GM18508 (cell line): ENCODE data around the gene LBH.

Experiments
- ATAC-seq: cut with Tn5 transposase; IDR thresholded peaks from one replicate; pipeline ENCODE4 v1.9.1; 2021; ENCODE audit warnings: moderate number of reproducible peaks; ENCODE audit not compliant: insufficient read depth, unreplicated experiment

LBH gene

DNA sequence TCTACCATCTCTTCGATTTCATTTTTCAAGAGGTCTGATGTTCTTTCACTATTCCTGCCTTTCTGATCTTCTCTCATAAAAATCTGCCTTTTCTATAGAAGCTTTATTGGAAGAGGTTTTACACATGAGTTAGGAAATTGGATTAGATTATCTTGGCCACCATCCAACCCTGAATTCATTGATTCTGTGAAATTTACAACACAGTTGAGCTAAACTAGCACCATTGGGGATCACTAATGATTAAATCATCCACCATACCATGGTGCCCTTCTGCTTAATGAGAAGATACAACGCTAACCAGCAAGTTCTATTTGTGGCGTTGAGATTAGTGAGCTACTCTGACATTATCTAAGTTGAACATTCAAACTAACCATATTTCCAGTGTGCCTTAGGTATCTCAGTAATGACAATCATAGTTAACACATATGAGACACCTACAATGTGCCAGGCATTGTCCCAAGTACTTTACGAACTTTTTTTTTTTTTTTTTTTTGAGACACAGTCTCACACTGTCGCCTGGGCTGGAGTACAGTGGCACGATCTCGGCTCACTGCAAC is 17.3 kb upstream of the LBH start:
- ATAC-seq = no peak

GRCh38 chr2:30216157-30216556 is 15.2 kb upstream of the LBH start:
- no peak for ATAC-seq

DNA sequence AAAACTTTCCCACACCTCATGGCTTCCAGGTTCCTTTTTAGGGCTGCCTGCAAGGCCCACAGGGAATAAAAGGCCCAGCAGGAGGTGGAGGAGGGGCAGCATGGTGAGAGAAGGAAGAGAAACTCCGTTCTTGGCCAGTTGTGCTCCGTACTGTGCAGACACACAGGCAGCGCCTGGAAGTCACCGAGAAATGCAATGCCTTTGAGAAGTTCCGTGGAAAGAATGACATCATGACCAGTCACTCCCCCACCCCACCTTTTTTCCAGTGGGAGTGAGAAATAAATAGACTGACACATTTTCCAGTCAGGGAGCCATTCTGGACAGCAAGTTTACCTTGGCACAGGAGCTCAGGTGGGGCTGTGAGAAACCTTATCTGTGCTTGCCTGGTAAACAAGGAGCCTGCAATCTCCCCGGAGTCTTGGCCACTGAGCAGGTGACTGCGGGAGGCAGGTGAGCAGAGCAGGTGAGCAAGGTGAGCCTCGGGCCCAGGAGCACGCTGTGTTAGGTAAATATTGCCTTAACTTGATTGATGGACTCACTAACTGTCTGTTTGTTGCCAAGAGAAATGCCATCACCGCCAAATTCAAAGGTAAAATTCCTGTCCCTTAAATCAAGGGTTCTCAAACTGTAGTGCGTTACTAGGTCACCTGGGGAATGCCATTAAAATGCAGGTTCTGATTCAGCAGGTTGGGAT is 13.5 kb upstream of the LBH start:
- ATAC-seq = no peak

GRCh38 chr2:30218338-30218713 is 13.0 kb upstream of the LBH start:
- no peak for ATAC-seq

DNA sequence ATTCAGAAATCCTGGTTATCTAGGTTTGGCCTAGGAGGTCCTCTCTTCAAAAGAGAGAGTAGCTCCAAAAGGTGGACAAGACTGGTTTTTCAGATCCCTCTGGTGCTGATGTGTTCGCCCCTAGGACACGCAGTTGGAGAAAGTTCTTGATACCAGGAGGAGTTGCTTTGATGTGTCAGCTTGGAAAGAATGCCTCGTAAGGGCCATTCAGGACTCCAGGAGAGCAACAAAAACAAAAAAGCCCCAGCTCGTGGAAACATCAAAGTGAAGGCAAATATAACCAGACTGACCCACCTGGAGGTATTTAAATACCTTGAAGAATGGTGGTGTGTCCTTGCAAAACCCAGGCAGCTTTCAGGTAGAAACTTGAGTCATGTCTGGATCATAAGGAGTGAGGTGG is 12.5 kb upstream of the LBH start:
- no peak for ATAC-seq

DNA sequence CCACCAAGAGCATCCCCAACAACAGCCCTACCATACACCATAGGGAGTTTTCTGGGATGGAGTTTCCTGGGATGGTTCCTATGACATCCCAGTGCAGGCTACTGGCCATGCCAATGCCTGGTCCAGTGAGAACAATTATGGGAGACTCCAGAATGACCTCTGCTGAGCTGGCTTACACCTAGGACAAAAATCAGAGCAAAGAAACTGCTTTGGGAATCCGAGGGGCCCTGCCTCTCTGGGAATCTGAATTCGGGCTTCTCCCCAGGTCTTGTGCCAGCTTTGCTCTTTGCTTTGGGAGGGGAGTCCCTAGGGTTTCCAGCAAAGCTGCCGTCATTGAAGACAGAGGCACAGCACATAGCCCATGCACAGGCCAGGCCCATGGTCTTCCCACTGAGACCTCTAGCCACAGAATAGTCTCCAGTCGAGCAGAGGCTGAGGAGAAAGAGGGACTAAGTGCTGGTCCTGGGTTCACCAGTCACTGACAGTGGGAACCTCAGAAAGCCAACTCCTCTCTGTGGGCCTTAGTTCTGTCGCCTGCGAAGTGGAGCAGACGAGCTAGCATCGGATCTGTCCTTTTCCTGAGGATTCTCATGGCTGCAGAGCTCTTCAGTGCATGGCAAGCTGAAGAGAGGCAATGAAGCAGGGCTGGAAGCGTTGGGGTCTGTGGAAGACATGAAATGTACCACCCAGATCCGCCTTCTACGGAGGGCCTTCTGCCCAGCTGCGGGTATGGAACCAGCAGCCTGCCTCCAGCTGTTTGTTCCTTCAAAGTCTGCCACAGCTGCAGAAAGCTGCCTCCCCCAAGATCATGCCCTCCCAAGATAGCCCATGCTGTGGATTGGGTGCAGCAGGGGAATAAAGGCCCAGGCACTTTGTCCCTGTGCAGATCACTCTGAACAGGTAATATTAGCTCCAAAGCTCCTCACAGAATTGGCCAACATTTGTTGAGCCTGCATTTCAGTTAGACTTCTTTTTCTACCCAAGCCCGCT is 11.2 kb upstream of the LBH start:
- no peak for ATAC-seq

- no peak for ATAC-seq
Measured at GRCh38 chr2:30221531-30221930, 9.8 kb upstream of the LBH start.

DNA sequence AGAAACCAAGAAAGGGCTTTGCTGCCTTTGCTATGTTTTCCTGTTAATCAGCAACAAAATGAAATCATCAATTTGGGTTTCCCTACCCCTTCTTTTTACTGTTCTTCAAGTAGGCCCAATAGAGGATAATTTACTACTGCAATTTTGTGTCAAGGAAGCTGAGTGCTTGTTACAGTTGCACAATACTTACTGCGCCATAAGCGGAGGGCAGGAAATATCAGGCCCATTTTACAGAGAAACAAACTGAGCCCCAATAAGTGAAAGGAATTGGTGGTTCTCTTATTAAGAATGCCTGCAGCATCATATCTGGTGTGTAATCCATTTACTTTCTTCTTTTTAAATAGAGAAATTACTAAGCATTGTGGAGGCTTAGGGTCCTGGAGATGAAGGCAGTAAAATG is 9.3 kb upstream of the LBH start:
- no peak for ATAC-seq

GRCh38 chr2:30222636-30223360 is 8.5 kb upstream of the LBH start:
- no peak for ATAC-seq

DNA sequence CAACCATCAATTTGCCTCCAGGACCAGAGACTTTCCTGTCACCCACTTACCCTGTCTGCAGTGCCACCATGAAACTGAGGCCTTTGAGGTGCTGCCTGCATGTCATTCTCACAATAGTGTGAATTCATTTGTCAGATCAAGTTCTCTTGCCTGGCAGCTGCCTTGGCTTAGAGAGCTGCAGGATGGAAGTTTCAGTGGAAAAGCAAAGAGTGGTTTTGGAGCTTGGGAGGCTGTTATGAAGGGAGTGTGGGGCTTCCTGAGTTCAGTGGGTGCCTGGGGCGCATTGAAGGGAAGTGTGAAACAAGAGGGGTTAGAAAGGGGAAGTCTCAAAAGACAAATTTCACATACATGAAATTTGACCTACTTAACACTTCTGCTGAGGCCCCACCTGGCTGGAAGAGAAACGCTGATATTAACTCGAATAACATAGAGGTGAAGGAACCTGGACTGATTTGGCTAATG is 7.9 kb upstream of the LBH start:
- ATAC-seq = no peak

GRCh38 chr2:30224151-30224550 is 7.2 kb upstream of the LBH start:
- no peak for ATAC-seq

- ATAC-seq = no peak
Measured at GRCh38 chr2:30225131-30225762, 6.1 kb upstream of the LBH start.

DNA sequence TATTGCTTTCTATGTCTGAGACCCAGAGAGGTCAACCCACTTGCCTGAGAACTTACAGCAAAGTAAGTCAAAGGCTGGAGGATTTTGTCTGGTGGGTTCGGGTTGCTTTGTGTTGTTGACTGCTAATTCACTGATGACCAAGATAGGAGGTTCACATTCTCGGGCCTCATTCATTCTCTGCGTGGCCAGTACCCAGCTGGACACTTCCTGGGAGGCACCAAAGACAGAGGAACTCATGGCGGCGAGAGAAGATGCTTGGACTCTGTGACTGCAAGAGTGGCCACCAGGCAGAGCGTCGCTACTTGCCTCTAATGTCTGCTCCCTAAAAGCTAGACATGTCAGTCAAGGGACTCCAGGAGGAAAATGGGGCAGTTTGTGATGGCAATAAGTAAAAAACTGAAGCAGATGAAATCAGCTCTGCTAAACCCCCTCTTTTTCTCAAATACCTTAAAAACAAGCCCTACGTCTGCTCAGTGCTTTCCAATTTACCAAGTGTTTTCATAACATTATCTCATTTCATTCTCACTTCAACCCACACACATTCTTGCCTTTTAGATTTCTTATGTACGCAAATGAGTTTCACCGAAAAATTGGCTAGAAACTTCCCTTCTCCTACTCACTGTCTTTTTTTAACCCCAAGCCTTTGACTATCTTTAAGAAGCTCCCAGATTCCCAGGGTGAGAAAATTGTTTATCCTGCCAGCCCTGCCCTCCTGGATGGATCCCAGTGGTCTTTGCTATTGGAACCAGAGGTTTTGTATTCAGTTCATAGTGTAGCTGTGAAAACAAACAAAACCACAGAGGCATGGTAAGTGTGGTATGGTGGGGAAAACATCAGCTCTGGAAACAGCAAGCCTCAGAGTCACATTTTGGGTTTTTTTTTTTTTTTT is 4.9 kb upstream of the LBH start:
- no peak for ATAC-seq

GRCh38 chr2:30229596-30229995 is 1.7 kb upstream of the LBH start:
- no peak for ATAC-seq

GRCh38 chr2:30230497-30231211 is 680 bp upstream of the LBH start:
- no peak for ATAC-seq

- ATAC-seq = no peak
Measured at GRCh38 chr2:30231996-30232800, 864 bp downstream of the LBH start.

- ATAC-seq = no peak
Measured at GRCh38 chr2:30232801-30233130, 1.4 kb downstream of the LBH start.
